ENCODE measurements around the gene CDH12. TPM values are rescaled to one million over a fixed set of nuclear protein-coding genes. Genes with fewer than 3 reads are reported as not detected.

Gene CDH12
- total RNA-seq, 1 experiment from 2014 or later: not detected

- Histone ChIP-seq H3K4me2 (ENCODE audit: low read length) (no peak overlapping the region), H3K27ac (ENCODE audit: low read depth, low read length) (no peak overlapping the region), H3K4me1 (ENCODE audit: control insufficient read depth in 1 of 2, insufficient read depth in 2 of 2, low read length in 2 of 2) (no peaks in the 10 kb centered on the region), H3K79me2 (ENCODE audit: insufficient read depth, low read length) (no peaks in the 10 kb centered on the region), H3K4me3 (replicated peaks in 1 of 2; ENCODE audit: low read depth in 1 of 2, low read length in 2 of 2) (no peak overlapping the region), H3K9ac (ENCODE audit: low read length) (no peak overlapping the region), H3K9me2 (ENCODE audit: insufficient read depth) (no peaks in the 10 kb centered on the region), H3K9me3 (ENCODE audit: control insufficient read depth in 1 of 2, insufficient read depth in 1 of 2, low read depth in 1 of 2, low read length in 2 of 2) (peaks cover 15 to 26% of the 10 kb centered on the region in 2 experiments; a peak in 2 of 4 replicates), H3K27me3 (ENCODE audit: insufficient read depth, low read length) (no peaks in the 10 kb centered on the region), H4K20me1 (ENCODE audit: insufficient read depth) (no peaks in the 10 kb centered on the region), H3K36me3 (ENCODE audit: control insufficient read depth in 1 of 2, insufficient read depth in 2 of 2, low read length in 2 of 2) (no peaks in the 10 kb centered on the region), H2AFZ (ENCODE audit: low read depth, low read length, poor library complexity, severe bottlenecking) (no peak overlapping the region)
- DNase-seq (ENCODE audit: low read depth, low spot score) (no peak), ATAC-seq (no peak)
- TF ChIP-seq RAD21 (IDR thresholded peaks at IDR 0.05; ENCODE audit: low read depth): no peak
- no peak for TF ChIP-seq ZBTB33 (IDR thresholded peaks at IDR 0.05; ENCODE audit: extremely low read depth, insufficient replicate concordance, low read length)
- TF ChIP-seq, protein P1, sequence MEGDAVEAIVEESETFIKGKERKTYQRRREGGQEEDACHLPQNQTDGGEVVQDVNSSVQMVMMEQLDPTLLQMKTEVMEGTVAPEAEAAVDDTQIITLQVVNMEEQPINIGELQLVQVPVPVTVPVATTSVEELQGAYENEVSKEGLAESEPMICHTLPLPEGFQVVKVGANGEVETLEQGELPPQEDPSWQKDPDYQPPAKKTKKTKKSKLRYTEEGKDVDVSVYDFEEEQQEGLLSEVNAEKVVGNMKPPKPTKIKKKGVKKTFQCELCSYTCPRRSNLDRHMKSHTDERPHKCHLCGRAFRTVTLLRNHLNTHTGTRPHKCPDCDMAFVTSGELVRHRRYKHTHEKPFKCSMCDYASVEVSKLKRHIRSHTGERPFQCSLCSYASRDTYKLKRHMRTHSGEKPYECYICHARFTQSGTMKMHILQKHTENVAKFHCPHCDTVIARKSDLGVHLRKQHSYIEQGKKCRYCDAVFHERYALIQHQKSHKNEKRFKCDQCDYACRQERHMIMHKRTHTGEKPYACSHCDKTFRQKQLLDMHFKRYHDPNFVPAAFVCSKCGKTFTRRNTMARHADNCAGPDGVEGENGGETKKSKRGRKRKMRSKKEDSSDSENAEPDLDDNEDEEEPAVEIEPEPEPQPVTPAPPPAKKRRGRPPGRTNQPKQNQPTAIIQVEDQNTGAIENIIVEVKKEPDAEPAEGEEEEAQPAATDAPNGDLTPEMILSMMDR (IDR thresholded peaks at IDR 0.05 in 2 of 3, conservative IDR thresholded peaks at IDR 0.05 in 1 of 3; ENCODE audit: borderline replicate concordance in 1 of 3, insufficient read depth in 1 of 3, low read depth in 2 of 3, low read length in 2 of 3): no peak
- TF ChIP-seq POLR2AphosphoS5 (IDR thresholded peaks at IDR 0.05; ENCODE audit: low read depth, low read length): no peak
- TF ChIP-seq EZH2phosphoT487 (IDR thresholded peaks at IDR 0.05; ENCODE audit: borderline replicate concordance): no peak
- TF ChIP-seq EZH2 (IDR thresholded peaks at IDR 0.05): no peak
- TF ChIP-seq SRF (IDR thresholded peaks at IDR 0.05; ENCODE audit: low read depth): no peak
- no peak for TF ChIP-seq SP1 (IDR thresholded peaks at IDR 0.05; ENCODE audit: low read depth)
- TF ChIP-seq TCF7L2 (IDR thresholded peaks at IDR 0.05; ENCODE audit: borderline replicate concordance, extremely low read depth, insufficient read depth, insufficient read length): no peak
- no peak for TF ChIP-seq SIN3A (IDR thresholded peaks at IDR 0.05; ENCODE audit: low read depth)
- no peak for TF ChIP-seq ELF1 (IDR thresholded peaks at IDR 0.05; ENCODE audit: borderline replicate concordance, low read depth)
- TF ChIP-seq ZNF274 (IDR thresholded peaks at IDR 0.05; ENCODE audit: low read depth, low read length): no peak
- no peak for TF ChIP-seq CBX3 (IDR thresholded peaks at IDR 0.05; ENCODE audit: low read depth)
- no peak for TF ChIP-seq FOSL1 (IDR thresholded peaks at IDR 0.05; ENCODE audit: low read depth)
- no peak for TF ChIP-seq JUND (IDR thresholded peaks at IDR 0.05)
- TF ChIP-seq, protein P2, sequence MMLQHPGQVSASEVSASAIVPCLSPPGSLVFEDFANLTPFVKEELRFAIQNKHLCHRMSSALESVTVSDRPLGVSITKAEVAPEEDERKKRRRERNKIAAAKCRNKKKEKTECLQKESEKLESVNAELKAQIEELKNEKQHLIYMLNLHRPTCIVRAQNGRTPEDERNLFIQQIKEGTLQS (IDR thresholded peaks at IDR 0.05): no peak
- TF ChIP-seq, protein P3, sequence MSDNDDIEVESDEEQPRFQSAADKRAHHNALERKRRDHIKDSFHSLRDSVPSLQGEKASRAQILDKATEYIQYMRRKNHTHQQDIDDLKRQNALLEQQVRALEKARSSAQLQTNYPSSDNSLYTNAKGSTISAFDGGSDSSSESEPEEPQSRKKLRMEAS (IDR thresholded peaks at IDR 0.05): no peak
- no peak for TF ChIP-seq POLR2A (IDR thresholded peaks at IDR 0.05; ENCODE audit: borderline replicate concordance, extremely low read depth, insufficient read depth, insufficient read length)
- TF ChIP-seq REST (IDR thresholded peaks at IDR 0.05; ENCODE audit: low read depth): no peak
- TF ChIP-seq YY1 (IDR thresholded peaks at IDR 0.05; ENCODE audit: extremely low read depth, insufficient replicate concordance, low read depth, low read length): no peak
- ChIA-PET RAD21 (ENCODE audit: low non-redundant PET in 1 of 2, low total read pairs in 2 of 2, uncharacterized antibody in 2 of 2, unreplicated experiment in 2 of 2) (no interaction called here), CTCF (no interaction called here), POLR2A (no interaction called here)
- intact Hi-C loops (cut with micrococcal nuclease): no loop called here
- no TSS peak for BruUV-seq (replicated peaks)
Observed at GRCh38 chr5:22505891-22506290, 347.3 kb downstream of the CDH12 start.
